IMR-90 (cell line): Measurements from ENCODE around the gene CCNI. TPM values are rescaled to one million over a fixed set of nuclear protein-coding genes. Genes with fewer than 3 reads are reported as not detected.

Source experiments
- ATAC-seq: fragments of 200-7000 bp; cut with Tn5 transposase; 2 replicates; pipeline ENCODE4 v1.9.1; 2020; ENCODE audit warnings: low read depth, mild to moderate bottlenecking, moderate library complexity
- BruUV-seq: library from RNA; stranded (reverse); fragments of 400-500 nt; replicated peaks from 2 replicates; lab custom pipeline; 2021; lab: Mats Ljungman, UMichigan
- CTCF ChIA-PET: fragments of 300-600 bp; formaldehyde crosslinking; extraction: SDS; loops from one replicate; lab custom pipeline; 2021; ENCODE audit warnings: antibody characterized with exemption; lab: Yijun Ruan, JAX
- POLR2A ChIA-PET: fragments of 300-600 bp; sonication (Branson Sonifier 250); formaldehyde crosslinking; loops from one replicate; lab custom pipeline; 2022; ENCODE audit warnings: antibody characterized with exemption; ENCODE audit not compliant: unreplicated experiment; lab: Charles Lee
- DNase-seq: peaks from one replicate; pipeline ENCODE4 v3.0.0; 2013
- H2AFZ ChIP-seq: replicated peaks from 2 replicates; pipeline ENCODE3; 2013; ENCODE audit warnings: low read length, mild to moderate bottlenecking; ENCODE audit not compliant: poor library complexity
- H2AK5ac ChIP-seq: 2 replicates; pipeline ENCODE4 v1.6.1; 2013; ENCODE audit warnings: low read depth, low read length, inconsistent platforms
- H2AK9ac ChIP-seq: replicated peaks from 2 replicates; pipeline ENCODE3; 2013; ENCODE audit warnings: mild to moderate bottlenecking, low read depth, low read length, moderate library complexity; ENCODE audit not compliant: poor library complexity
- H2BK120ac ChIP-seq: 2 replicates; pipeline ENCODE4 v1.6.1; 2013; ENCODE audit warnings: low read depth, low read length, inconsistent platforms
- H2BK15ac ChIP-seq: 3 replicates; pipeline ENCODE4 v1.6.1; 2013; ENCODE audit warnings: low read depth, low read length, inconsistent platforms
- H2BK20ac ChIP-seq: 2 replicates; pipeline ENCODE4 v1.6.1; 2013; ENCODE audit warnings: low read depth, mild to moderate bottlenecking, inconsistent platforms, low read length, moderate library complexity
- H2BK5ac ChIP-seq: 2 replicates; pipeline ENCODE4 v1.6.1; 2013; ENCODE audit warnings: mild to moderate bottlenecking, low read depth, low read length, inconsistent platforms; ENCODE audit not compliant: poor library complexity, severe bottlenecking
- H3K14ac ChIP-seq: replicated peaks from 2 replicates; pipeline ENCODE4 v1.6.1; 2013; ENCODE audit warnings: low read depth, low read length, inconsistent platforms
- H3K18ac ChIP-seq: 2 replicates; pipeline ENCODE4 v1.6.1; 2013; ENCODE audit warnings: low read depth, low read length, control low read depth
- H3K23ac ChIP-seq: 2 replicates; pipeline ENCODE4 v1.6.1; 2013; ENCODE audit warnings: low read depth, low read length, inconsistent platforms
- H3K27ac ChIP-seq: 2 replicates; pipeline ENCODE4 v1.5.1; 2013; ENCODE audit warnings: mild to moderate bottlenecking, control low read depth, low read length; ENCODE audit not compliant: insufficient read depth
- H3K27me3 ChIP-seq: 2 replicates; pipeline ENCODE4 v1.6.1; 2013; ENCODE audit warnings: low read length; ENCODE audit not compliant: control insufficient read depth, insufficient read depth
- H3K36me3 ChIP-seq: 2 replicates; pipeline ENCODE4 v1.6.1; 2013; ENCODE audit warnings: low read length, mixed read lengths; ENCODE audit not compliant: control insufficient read depth, insufficient read depth
- H3K4ac ChIP-seq: 2 replicates; pipeline ENCODE4 v1.6.1; 2013; ENCODE audit warnings: low read depth, low read length, inconsistent platforms
- H3K4me1 ChIP-seq: 2 replicates; pipeline ENCODE4 v1.6.1; 2013; ENCODE audit warnings: low read length, mixed read lengths; ENCODE audit not compliant: control insufficient read depth, insufficient read depth
- H3K4me2 ChIP-seq: 2 replicates; pipeline ENCODE4 v1.6.1; 2013; ENCODE audit warnings: low read depth, mild to moderate bottlenecking, control low read depth, low read length, moderate library complexity
- H3K4me3 ChIP-seq: 2 replicates; pipeline ENCODE4 v1.5.1; 2013; ENCODE audit warnings: low read depth, mild to moderate bottlenecking, control low read depth, low read length, moderate library complexity; ENCODE audit not compliant: insufficient read depth
- H3K56ac ChIP-seq: 2 replicates; pipeline ENCODE4 v1.6.1; 2013; ENCODE audit warnings: low read length, inconsistent platforms; ENCODE audit not compliant: insufficient read depth; ENCODE audit errors: extremely low read depth
- H3K79me1 ChIP-seq, 2 experiments: 2 replicates each; pipeline ENCODE4 v1.6.1; 2013; ENCODE audit warnings: low read length in 2 of 2, inconsistent platforms in 1 of 2, low read depth in 1 of 2
- H3K9ac ChIP-seq: 2 replicates; pipeline ENCODE4 v1.6.1; 2013; ENCODE audit warnings: low read depth, low read length, control low read depth
- H3K9me1 ChIP-seq: 2 replicates; pipeline ENCODE4 v1.6.1; 2013; ENCODE audit warnings: low read length, inconsistent platforms; ENCODE audit not compliant: insufficient read depth
- H3K9me3 ChIP-seq: 2 replicates; pipeline ENCODE4 v1.6.1; 2013; ENCODE audit warnings: low read length; ENCODE audit not compliant: control insufficient read depth, insufficient read depth
- H4K20me1 ChIP-seq: 2 replicates; pipeline ENCODE4 v1.6.1; 2013; ENCODE audit warnings: low read length, inconsistent platforms; ENCODE audit not compliant: insufficient read depth
- H4K5ac ChIP-seq: 2 replicates; pipeline ENCODE4 v1.6.1; 2013; ENCODE audit warnings: mild to moderate bottlenecking, low read depth, low read length, control low read depth
- H4K8ac ChIP-seq, 2 experiments: 2 replicates each; pipeline ENCODE4 v1.6.1; 2013; ENCODE audit warnings: low read depth in 2 of 2, low read length in 2 of 2, control low read depth in 1 of 2, inconsistent platforms in 1 of 2
- H4K91ac ChIP-seq: 2 replicates; pipeline ENCODE4 v1.6.1; 2013; ENCODE audit warnings: low read depth, low read length, inconsistent platforms; ENCODE audit not compliant: insufficient read depth
- BHLHE40 ChIP-seq: fragments of 150-350 bp; IDR thresholded peaks from 2 replicates; pipeline ENCODE4 v1.6.1; 2016; ENCODE audit warnings: mild to moderate bottlenecking, low read depth, low read length
- CEBPB ChIP-seq: IDR thresholded peaks from 2 replicates; pipeline ENCODE4 v1.6.1; 2012; ENCODE audit warnings: low read depth, low read length, improper control_type of control experiment
- CHD1 ChIP-seq: IDR thresholded peaks from 2 replicates; pipeline ENCODE4 v1.6.1; 2012; ENCODE audit warnings: low read depth, low read length, improper control_type of control experiment
- FOS ChIP-seq: fragments of 150-350 bp; IDR thresholded peaks from 2 replicates; pipeline ENCODE4 v1.6.1; 2016; ENCODE audit warnings: low read depth, low read length
- MAFK ChIP-seq: IDR thresholded peaks from 2 replicates; pipeline ENCODE4 v1.6.1; 2012; ENCODE audit warnings: low read depth, low read length, improper control_type of control experiment
- MAZ ChIP-seq: IDR thresholded peaks from 2 replicates; pipeline ENCODE4 v1.6.1; 2012; ENCODE audit warnings: low read depth, mild to moderate bottlenecking, low read length, improper control_type of control experiment, moderate library complexity, borderline replicate concordance
- MXI1 ChIP-seq: IDR thresholded peaks from 2 replicates; pipeline ENCODE4 v1.6.1; 2012; ENCODE audit warnings: low read depth, mild to moderate bottlenecking, low read length, moderate library complexity, borderline replicate concordance
- NFE2L2 ChIP-seq: fragments of 150-350 bp; IDR thresholded peaks from 2 replicates; pipeline ENCODE4 v1.6.1; 2016; ENCODE audit warnings: low read depth, mild to moderate bottlenecking, low read length
- POLR2A ChIP-seq: IDR thresholded peaks from 2 replicates; pipeline ENCODE4 v1.6.1; 2012; ENCODE audit warnings: mild to moderate bottlenecking, low read depth, low read length
- RAD21 ChIP-seq: IDR thresholded peaks from 2 replicates; pipeline ENCODE4 v1.6.1; 2012; ENCODE audit warnings: low read length, improper control_type of control experiment
- RCOR1 ChIP-seq: IDR thresholded peaks from 2 replicates; pipeline ENCODE4 v1.6.1; 2012; ENCODE audit warnings: mild to moderate bottlenecking, low read length, improper control_type of control experiment; ENCODE audit not compliant: insufficient replicate concordance
- RFX5 ChIP-seq: IDR thresholded peaks from 2 replicates; pipeline ENCODE4 v1.8.0; 2012; ENCODE audit warnings: low read depth, mild to moderate bottlenecking, low read length, moderate library complexity
- SMC3 ChIP-seq: fragments of 150-350 bp; IDR thresholded peaks from 2 replicates; pipeline ENCODE4 v1.6.1; 2016; ENCODE audit warnings: low read depth, mild to moderate bottlenecking, antibody characterized with exemption, low read length, moderate library complexity
- WGBS, 2 experiments: methylation state at CpG; one replicate each; pipeline versions ENCODE4 v1.1.5 to v1.1.7; 2013; ENCODE audit warnings: missing lambda C conversion rate in 2 of 2; ENCODE audit not compliant: insufficient read length in 1 of 2; ENCODE audit errors: extremely low coverage in 2 of 2; 5-methylcytosine and 5-hydroxymethylcytosine counted together
- dilution Hi-C: fragments of 300-500 bp; cut with HindIII; formaldehyde crosslinking; loops from one replicate; pipeline ENCODE4 v1.14.3; 2018; ENCODE audit warnings: low sequenced_read_pairs; ENCODE audit not compliant: unreplicated experiment
- in situ Hi-C: fragments of 300-500 bp; cut with MboI; formaldehyde crosslinking; loops from 3 replicates; pipeline ENCODE4 v1.14.3; 2019; ENCODE audit warnings: low sequenced_read_pairs, inconsistent platforms, mixed read lengths
- intact Hi-C: fragments of 100-400 bp; cut with micrococcal nuclease; formaldehyde crosslinking; loops from 2 replicates; pipeline ENCODE4 v1.10.0; 2022
- polyA plus RNA-seq, 3 experiments: library from polyadenylated mRNA; depleted of rRNA; stranded (reverse); fragments of >200 nt; gene quantifications; 2 replicates each; pipeline ENCODE4 v1.2.3, GENCODE V29; 2012; ENCODE audit warnings: low replicate concordance in 1 of 3
- total RNA-seq: library from RNA; depleted of rRNA; stranded (reverse); fragments of >200 nt; gene quantifications from 2 replicates; pipeline ENCODE4 v1.2.3, GENCODE V29; 2012
- TF ChIP-seq, protein P1 (sequence below): conservative IDR thresholded peaks from 2 replicates; pipeline ENCODE4 v1.5.1; 2012; ENCODE audit warnings: mild to moderate bottlenecking, low read depth, low read length, improper control_type of control experiment
- TF ChIP-seq, protein P2 (sequence below): fragments of 150-350 bp; IDR thresholded peaks from 2 replicates; pipeline ENCODE4 v1.6.1; 2017; ENCODE audit warnings: mild to moderate bottlenecking, antibody characterized with exemption, low read length, low read depth
- TF ChIP-seq, protein P3 (sequence below): fragments of 150-350 bp; IDR thresholded peaks from 2 replicates; pipeline ENCODE4 v1.6.1; 2016; ENCODE audit warnings: low read depth, mild to moderate bottlenecking, low read length, moderate library complexity, borderline replicate concordance

The CCNI gene
- total and polyA plus RNA-seq, 2 of the 4 experiments (the other 2 are of a cell fraction) = 70.1 to 100 TPM

DNA sequence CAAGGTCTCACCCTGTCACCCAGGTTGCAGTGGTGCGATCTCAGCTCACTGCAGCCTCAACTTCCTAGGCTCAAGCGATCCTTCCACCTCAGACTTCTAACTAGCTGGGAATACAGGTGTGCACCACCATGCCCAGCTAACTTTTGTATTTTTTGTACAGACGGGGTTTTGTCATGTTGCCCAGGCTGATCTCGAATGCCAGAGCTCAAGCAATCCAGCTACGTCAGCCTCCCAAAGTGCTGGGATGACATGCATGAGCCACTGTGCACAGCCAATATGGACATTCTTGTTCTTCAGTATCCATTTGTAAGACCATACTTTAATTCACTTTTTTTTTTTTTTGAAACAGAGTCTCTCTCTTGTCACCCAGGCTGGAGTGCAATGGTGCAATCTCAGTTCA lies 3.5 kb upstream of the CCNI start:
- no peak overlapping the region for H2AK9ac ChIP-seq
- in situ Hi-C loops = no loop called here
- no peak overlapping the region for H2BK5ac ChIP-seq
- H3K27me3 ChIP-seq = no peaks in the 10 kb centered on the region
- 90% methylated on average over 2 of the region's 5 CpGs; no CpG with 5 or more reads in 1 of the 2 experiments for WGBS, 2 experiments
- H3K18ac ChIP-seq = no peak overlapping the region
- H3K4me3 ChIP-seq = no peak overlapping the region
- H3K9me1 ChIP-seq = no peaks in the 10 kb centered on the region
- no peak overlapping the region for H3K4me2 ChIP-seq
- no peak overlapping the region for H2AFZ ChIP-seq
- H4K20me1 ChIP-seq = peaks cover 9% of the 10 kb centered on the region
- TF ChIP-seq RCOR1 (no peak), MXI1 (no peak), RAD21 (no peak), SMC3 (no peak), MAZ (no peak), MAFK (no peak), RFX5 (no peak), BHLHE40 (no peak), FOS (no peak), POLR2A (no peak), CEBPB (no peak), CHD1 (no peak), NFE2L2 (no peak)
- TF ChIP-seq, protein P1, sequence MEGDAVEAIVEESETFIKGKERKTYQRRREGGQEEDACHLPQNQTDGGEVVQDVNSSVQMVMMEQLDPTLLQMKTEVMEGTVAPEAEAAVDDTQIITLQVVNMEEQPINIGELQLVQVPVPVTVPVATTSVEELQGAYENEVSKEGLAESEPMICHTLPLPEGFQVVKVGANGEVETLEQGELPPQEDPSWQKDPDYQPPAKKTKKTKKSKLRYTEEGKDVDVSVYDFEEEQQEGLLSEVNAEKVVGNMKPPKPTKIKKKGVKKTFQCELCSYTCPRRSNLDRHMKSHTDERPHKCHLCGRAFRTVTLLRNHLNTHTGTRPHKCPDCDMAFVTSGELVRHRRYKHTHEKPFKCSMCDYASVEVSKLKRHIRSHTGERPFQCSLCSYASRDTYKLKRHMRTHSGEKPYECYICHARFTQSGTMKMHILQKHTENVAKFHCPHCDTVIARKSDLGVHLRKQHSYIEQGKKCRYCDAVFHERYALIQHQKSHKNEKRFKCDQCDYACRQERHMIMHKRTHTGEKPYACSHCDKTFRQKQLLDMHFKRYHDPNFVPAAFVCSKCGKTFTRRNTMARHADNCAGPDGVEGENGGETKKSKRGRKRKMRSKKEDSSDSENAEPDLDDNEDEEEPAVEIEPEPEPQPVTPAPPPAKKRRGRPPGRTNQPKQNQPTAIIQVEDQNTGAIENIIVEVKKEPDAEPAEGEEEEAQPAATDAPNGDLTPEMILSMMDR = no peak
- TF ChIP-seq, protein P2, sequence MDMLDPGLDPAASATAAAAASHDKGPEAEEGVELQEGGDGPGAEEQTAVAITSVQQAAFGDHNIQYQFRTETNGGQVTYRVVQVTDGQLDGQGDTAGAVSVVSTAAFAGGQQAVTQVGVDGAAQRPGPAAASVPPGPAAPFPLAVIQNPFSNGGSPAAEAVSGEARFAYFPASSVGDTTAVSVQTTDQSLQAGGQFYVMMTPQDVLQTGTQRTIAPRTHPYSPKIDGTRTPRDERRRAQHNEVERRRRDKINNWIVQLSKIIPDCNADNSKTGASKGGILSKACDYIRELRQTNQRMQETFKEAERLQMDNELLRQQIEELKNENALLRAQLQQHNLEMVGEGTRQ = no peak
- TF ChIP-seq, protein P3, sequence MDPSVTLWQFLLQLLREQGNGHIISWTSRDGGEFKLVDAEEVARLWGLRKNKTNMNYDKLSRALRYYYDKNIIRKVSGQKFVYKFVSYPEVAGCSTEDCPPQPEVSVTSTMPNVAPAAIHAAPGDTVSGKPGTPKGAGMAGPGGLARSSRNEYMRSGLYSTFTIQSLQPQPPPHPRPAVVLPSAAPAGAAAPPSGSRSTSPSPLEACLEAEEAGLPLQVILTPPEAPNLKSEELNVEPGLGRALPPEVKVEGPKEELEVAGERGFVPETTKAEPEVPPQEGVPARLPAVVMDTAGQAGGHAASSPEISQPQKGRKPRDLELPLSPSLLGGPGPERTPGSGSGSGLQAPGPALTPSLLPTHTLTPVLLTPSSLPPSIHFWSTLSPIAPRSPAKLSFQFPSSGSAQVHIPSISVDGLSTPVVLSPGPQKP = no peak
- H2BK15ac ChIP-seq = no peak overlapping the region
- H4K8ac ChIP-seq = no peak overlapping the region
- POLR2A ChIA-PET = no interaction called here
- dilution Hi-C loops = no loop called here
- no peak overlapping the region for H3K4ac ChIP-seq
- H3K4me1 ChIP-seq = no peaks in the 10 kb centered on the region
- no peak overlapping the region for H3K23ac ChIP-seq
- DNase-seq (no peak), ATAC-seq (no peak)
- CTCF ChIA-PET = interaction anchor here (0.9 to 1.1 kb wide), 2 partner anchors 14 to 17 kb away, joined by 3 read pairs; no protein-coding TSS in a partner anchor
- H3K9ac ChIP-seq = no peak overlapping the region
- no peaks in the 10 kb centered on the region for H3K36me3 ChIP-seq
- no peak overlapping the region for H2AK5ac ChIP-seq
- H3K9me3 ChIP-seq = no peaks in the 10 kb centered on the region
- no peak overlapping the region for H2BK20ac ChIP-seq
- H3K27ac ChIP-seq = no peak overlapping the region
- H3K79me1 ChIP-seq = peaks cover 6 to 15% of the 10 kb centered on the region in 2 experiments
- H3K14ac ChIP-seq = no peak overlapping the region
- no peak overlapping the region for H4K5ac ChIP-seq
- BruUV-seq = no TSS peak
- H4K91ac ChIP-seq = no peak overlapping the region
- intact Hi-C loops = loop anchor here (10.0 kb wide), 1 partner anchor 226 kb away; no protein-coding TSS in a partner anchor
- no peak overlapping the region for H3K56ac ChIP-seq
- no peak overlapping the region for H2BK120ac ChIP-seq
